NCI-H510A (cell line): ENCODE data around the gene ZBTB42.

Source experiments
- DNase-seq: peaks from one replicate; lab custom pipeline; 2025; lab: John Stamatoyannopoulos, UW

Gene ZBTB42

DNA sequence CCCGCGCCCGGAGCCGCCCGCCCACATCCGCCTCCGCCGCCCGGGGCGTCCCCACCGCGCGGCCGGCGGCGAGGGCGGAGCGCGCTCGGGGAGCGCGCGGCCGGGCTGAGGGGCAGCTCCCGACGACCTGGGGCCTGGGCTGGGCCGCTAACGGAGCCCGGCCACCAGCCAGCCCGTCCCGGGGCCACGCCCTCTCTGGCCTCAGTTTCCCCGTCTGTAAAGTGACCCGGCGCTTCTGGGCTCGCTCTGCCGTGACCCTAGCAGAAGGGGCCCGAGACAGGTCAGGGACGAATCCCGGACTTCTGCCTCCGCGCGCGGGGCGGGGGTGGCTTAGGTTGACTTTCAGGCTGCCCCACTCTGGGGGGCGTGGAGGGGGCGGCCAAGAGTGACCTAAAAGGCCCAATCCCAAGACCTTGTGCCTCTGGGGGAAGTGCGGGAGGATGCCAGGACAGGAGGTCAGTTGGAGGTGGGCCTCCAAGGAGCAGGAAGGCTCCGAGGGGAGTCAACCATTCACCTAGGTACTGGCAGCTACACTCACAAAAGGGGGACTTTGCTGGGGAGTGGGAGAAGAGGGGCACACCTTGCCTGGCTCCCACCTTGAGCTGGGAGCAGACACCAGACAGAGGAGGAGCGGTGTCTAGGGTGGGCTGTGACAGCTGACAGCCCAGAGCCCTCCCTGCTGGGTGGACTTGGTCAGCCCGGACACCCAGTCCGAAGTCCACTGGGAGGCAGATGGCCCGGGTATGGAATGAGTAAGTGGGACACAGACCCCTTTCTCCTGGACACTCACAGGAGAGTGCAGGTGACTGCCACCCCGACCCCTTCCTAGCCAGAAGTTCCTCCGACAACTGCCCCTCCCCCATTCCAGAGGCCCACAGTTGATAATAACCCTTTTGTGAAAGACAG lies 4.9 kb upstream of the ZBTB42 start:
- DNase-seq: no peak

DNA sequence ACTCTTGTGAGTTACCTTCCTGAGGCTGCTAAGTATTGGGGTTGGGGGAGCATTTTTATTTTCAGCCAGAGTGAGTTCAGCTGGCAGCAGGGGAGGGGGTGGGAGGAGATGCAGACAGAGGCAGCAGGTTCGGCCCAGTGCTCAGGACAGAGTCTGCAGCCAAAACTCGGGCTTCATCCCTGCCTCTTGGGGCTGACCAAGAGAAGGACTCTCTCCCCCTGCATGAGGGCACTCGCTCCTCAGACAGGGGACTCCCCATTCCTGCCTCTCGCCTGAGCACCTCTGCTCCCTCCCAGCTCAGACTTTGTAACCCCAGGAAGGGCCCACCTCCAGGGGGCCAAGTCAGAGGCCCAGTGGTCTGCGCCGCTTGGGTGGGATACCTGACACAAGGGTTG lies 4.2 kb upstream of the ZBTB42 start:
- DNase-seq: no peak

DNA sequence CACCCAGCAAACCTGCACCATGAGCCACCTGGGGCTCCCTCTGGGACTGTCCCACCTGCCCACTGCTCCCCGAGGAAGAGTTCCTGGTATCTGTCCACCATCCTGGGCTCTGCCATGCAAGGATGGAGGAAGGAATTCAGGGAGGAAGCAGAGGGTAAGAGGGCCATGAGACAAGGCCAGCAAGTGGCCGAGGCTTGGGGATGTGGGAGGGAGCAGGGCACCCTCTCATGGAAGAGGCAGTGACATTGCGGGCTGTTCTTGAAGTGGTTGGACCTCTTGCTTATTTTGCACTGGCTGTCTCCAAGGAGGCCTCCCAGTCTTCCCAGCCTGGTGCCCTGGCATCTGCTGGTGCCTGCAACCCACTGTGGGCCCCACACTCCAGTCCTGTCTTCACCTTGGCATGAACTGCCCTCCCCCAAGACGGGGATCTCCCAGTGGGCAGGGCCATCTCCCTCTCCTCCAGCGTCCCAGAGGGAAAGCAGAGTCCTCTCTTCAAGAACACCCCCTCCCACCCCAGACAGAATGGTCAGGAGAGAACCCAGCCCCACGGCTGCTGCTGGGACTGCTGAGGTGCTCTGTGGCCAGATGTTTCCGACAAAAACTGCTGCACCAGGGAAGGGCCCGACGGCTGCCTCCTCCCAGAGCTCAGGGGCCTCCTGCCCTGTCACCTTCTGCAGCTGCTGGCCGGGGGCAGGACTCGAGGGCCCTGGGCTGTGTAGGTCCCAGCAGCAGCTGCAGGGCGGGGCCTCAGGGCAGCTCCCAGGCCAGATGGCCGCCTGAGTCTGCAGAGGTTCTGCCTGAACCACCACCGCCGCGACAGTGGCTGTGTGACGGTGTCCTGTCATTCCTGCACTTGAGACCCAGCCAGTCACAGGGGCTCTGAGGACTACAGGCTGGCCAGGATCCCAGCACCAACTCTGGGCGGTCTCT lies 3.5 kb upstream of the ZBTB42 start:
- peak; percentile 66 for DNase-seq

DNA sequence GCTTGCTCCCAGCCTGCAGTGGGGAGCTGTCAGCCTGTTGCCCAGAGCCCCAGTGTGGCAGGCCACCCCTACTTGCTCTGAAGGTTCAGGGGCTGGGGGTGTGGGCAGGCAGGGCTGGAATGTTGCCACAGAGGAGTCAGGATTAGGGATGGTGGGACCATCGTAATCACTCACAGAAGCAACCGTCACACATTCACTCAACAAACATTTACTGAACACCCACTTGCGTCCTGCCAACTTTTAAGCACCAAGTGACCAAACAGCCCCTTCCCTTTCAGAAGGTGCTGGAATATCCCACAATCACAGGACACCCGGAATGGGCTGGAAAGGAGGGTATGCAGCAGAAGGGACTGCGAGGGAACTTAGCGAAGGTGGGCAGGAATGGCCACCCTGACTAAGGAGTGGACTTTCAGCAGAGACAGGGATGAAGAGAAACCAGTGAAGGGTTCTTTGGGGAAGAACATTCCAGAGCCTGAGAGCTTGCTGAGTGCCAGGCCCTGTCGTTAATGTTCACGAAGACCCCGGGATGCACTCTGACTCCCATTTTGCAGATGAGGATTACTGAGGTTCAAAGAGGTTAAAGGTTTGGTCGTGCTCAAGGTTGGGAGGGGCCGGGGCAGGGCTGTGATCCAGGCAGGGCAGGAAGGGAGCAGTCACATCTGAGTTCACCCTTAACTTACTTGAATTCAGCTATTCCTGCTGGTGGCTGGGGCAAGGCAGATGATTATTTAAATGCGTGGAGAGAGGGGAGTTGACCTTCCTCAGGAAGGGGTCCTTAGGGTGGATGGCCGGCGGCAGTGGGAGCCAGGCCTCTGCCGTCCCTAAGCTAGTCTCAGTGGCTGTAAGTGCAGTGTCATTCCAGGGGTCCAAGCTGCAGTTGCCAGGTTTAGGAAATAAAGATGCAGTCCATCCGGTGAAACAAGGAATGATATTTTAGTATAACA lies 2.3 kb upstream of the ZBTB42 start:
- no peak for DNase-seq

DNA sequence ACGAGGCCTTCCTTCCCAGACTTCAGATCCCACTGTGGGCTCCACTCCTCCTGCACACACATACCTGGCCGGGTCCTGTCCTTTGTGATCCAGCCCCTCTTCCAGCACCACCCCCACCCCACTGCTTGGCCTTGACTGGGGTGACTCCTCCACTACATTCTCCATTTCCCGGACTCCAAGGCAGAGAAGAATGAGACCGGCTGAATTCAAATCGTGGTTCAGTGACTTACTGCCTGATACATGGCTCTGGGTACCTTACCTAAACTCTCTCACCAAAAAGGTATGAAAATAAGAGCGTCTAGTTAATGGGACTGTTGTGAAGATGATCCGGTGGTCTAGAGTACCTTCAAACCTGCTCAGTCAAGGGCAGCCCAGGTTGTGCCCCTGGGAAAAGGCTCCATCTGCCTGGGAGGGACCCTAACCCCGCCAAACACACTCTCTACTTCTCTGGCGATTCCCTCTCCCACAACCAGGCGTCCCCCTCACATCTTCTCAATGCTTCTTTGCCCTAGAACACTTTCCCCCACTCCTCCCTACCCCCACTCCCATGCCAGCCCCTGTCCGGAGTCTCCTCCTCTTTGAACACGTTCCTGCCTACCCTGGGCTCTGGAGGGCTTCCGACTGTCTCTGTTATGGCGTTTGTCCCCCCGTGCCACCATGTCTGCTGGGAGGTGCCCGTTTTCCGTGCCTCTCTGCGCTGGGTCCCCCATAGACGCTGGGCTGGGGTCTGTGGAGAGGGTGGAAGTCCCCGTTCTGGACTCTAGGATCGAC lies 1.5 kb upstream of the ZBTB42 start:
- DNase-seq: no peak

DNA sequence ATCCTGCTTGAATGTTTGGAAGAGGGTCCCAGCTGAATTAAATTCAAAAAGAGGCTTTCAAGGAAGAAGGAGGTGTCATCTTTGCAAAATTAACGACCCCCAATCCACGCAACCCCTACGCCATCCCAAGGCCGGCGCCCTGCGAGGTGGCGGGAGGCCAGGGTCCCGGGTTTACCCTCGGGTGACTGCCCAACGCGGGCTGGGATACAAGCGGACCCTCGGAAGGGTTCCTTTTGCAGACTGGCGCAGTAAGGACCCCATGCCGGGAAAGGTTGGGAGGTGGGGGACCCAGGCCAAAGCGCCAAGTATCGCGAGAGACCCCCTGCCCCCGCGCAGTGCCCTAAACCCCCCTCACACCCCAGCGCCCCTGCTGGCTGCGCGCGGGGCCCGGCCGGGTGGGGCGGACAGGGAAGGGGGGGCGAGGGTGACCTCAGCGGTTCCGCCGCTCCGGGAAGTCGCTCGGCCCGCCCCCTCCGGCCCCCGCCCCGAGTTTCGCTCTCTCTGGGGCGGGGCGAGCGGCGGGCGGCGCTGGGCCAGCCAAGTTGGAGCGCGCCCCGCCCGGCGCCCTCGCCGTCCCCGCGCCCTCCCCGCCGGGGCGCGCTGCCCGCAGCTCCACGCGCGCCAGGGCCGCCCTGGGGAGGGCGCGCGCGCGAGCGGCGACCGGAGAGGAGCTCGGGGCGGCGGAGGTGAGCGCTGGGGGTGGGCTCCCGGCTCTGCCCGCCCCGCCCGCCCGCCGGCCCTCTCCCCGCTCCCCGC lies 708 bp upstream of the ZBTB42 start:
- DNase-seq: peak; percentile 70

DNA sequence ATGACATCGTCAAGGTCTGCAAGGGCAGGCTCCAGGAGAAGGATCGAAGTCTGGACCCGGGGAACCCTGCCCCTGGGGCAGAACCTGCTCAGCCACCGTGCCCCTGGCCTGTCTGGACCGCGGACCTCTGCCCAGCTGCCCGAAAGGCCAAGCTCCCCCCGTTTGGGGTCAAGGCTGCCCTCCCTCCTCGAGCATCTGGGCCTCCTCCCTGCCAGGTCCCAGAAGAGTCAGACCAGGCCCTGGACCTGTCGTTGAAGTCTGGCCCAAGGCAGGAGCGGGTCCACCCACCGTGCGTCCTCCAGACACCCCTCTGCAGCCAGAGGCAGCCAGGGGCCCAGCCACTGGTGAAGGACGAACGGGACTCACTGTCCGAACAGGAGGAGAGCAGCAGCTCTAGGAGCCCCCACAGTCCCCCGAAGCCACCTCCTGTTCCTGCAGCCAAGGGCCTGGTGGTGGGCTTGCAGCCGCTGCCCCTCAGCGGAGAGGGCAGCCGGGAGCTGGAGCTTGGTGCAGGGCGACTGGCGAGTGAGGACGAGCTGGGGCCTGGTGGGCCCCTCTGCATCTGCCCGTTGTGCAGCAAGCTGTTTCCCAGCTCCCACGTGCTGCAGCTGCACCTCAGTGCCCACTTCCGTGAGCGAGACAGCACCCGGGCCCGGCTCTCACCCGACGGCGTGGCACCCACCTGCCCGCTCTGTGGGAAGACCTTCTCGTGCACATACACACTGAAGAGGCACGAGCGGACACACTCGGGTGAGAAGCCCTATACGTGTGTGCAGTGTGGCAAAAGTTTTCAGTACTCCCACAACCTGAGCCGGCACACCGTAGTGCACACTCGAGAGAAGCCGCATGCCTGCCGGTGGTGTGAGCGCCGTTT lies 856 bp downstream of the ZBTB42 start:
- no peak for DNase-seq

DNA sequence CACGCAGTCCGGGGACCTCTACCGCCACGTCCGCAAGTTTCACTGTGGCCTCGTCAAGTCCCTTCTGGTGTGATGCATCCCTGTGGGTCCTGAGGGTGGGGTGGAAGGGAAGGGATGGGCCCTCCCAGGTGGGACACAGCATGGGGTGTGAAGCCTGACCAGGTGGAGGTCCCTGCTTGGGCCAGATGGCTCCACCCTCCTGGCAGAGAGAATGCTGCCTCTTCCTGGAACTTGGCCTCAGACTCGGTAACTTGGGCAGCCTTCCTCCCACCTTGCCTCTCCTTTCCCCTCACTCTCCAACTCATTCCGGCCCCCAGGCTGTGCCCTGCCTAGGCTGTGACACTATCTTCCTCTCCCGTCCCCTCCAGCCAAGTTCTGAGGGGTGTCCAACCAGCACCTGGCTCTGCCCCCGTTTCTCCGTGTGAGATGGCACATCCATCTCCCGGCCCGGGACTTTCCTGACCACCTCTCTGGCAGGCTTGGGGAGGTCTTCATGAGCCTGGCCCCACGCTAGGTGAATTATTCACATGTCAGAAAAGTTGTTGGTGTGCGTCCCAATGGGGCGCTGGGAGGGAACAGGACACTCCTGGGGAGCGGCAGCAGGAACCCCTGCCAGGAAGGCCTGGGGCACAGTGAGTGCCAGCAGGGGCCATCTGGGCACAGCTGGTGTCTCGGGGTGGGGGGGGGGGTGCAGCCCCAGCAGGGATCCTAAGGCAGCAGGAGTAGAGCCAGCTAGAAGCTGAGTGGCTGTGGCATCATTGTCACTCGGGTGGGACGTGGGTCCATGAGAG lies 1.7 kb downstream of the ZBTB42 start:
- no peak for DNase-seq

DNA sequence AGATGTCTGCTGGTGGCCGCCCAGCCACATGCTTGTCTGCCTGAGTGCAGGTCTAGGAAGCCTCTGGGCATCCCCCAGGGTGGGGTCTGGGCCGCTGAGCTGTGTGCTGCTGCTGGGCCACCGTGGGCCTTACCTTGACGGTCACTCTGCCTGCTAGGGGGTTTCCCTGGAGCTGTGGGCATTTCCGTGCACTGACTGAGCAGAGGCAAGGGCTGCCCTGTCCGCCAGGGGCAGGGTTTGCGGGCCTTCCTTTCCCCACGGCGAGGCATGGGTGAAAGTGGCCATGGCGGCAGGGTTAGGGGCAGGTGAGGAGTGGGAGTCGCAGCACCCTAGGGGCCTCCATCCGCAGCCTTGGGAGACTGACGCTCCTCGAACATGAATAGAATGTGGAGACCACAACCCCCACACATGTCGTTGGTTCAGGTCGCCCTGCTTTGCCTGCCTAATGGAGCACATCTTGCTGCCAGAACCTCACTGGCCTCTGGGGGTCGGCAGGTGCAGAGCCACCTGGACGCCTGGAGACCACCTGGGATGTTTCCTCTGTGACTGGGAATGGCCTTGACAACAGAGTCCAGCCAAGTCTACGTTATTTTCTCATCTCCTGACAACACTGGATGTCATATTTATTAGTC lies 2.5 kb downstream of the ZBTB42 start:
- DNase-seq: no peak

DNA sequence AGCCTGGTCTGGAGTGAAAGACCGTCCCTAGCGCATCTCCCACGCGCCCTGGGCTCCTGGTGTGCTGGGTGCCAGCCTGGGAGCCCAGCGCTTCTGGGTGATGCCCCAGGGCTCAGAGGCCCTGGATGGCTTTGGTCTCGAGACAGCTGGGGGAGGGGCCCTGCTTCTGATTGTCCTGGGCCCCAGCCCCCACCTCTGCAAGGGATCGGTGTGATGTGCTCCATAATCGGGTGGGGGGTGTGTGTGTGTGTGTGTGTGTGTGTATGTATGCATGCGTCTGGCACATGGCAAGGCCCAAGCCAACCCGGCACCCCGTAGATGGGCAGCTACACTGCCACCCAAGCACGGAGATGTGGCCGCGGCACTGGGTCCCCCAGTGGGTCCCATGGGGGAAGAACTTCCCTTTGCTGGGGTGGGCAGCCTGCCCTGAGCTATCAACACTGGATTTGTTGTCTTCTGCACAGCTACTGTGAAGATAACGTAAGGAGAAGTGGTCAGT lies 3.1 kb downstream of the ZBTB42 start:
- no peak for DNase-seq

DNA sequence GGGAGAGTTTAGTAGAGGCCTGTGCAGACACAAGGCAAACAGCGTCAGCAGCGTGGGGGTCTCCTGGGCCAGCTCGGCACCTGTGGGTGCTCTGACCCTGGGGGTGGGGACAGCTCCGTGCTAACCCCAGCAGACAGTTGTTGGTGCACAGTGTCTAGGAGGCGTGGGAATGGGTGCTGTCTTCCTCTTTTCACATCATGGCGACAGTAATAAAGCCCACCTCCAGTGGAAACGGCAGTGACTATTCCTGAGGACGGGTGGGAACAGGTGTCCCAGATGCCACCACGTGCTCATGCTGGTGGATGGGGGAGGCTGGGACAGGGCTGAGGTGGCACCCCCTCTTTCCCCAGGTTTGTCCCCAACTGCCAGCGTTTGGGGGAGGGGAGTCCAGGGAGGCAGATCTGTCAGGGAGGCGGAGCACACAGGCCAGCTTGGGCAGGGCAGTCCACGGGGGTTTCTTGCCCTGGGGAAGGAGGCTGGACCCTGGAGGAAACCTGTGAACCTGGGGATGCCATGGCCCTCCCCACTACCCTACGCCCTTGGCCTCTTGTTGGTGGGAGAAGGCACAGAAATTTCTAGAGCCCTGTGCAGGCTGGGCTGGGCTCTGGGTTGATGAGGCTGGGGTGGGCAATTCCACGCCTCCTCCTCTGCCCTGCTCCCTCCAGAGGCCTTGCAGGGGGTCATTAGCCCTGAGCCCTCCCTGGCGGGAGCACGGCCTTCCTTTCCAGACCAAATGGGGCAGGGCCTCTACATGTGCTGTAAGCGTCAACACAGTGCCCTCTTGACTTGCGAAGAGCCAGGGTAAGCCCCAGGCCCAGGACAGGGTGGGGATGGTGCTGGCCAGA lies 3.8 kb downstream of the ZBTB42 start:
- DNase-seq: no peak

DNA sequence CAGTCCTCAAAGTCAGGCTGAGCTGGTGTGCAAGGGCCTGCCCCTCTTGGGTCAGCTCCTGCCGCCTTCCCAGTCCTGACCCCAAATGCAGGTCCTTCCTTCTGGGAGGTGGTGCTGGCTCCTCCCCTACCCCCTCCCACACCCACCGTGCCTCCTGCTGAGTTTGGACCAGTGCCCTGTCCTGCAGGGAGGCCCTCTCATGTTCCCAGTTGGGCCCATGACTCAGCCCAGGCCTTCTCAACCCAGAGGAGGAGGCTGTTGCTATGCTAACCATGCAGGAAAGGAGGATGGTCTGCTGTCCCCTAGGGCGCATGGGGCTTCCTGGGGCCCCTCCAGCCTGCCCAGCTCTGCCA lies 4.4 kb downstream of the ZBTB42 start:
- no peak for DNase-seq

DNA sequence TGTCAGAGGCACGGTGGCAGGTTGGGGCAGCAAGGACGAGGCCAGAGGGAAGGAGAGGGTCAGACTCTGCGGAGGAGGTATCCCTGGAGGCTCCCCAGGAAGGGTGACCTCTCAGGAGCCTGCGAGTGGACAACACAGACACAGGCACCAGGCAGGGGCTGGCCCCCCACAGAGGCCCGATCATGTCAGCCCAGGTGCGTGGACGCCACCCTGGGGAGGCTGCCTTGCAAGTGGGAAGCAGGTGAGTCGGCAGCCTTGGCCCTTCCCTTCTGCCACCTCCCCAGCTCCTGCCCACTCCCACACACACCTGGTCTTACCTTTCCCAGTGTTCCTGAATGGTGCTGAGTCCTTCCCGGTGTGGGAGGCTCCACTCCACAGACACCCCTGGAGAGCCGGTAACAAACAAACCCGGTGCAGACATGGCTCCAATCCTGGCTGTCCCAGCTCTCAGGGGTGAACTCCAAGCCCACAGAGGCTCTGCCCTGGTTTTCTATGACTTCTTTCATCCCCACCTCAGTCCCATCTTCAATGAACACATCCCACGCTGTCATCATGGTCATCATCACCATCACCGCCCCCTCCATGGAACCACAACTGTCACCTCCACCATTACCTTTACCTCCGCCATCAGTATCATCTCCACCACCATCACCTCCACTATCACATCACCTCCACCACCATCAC lies 5.2 kb downstream of the ZBTB42 start:
- no peak for DNase-seq

DNA sequence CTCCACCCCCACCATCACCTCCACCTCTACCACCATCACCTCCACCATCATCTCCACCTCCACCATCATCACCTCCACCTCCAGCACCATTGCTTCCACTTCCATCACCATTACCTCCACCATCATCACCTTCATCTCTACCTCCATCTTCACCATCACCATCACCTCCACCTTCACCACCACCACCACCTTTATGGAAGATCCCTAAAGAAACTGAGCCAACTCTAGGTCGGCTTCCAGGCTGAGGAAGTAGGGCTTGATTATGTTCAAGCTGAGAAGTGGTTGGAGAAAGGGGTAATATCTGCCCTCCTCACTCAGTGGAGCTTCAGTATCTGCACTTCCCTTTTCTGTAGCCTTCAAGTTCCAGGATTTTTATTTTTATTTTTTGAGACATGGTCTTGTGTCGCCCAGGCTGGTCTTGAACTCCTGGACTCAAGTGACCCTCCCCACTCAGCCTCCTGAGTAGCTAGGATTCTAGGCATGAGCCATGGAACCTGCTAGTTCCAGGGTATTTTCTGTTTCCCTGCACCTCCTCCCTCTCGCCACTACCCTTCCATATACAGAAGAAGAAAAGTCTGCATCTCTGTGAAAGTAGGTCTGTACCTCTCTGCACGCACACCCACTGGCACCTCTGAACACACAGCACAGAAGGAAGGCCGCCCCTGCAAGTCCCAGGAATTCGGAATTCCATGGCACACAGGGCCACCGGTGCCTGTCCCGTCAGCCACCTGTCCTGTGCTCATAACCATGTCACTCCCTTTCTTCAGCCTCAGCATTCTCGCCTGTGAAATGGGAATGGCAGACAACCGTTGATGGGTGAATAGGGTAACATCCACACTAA lies 5.9 kb downstream of the ZBTB42 start:
- DNase-seq: no peak

DNA sequence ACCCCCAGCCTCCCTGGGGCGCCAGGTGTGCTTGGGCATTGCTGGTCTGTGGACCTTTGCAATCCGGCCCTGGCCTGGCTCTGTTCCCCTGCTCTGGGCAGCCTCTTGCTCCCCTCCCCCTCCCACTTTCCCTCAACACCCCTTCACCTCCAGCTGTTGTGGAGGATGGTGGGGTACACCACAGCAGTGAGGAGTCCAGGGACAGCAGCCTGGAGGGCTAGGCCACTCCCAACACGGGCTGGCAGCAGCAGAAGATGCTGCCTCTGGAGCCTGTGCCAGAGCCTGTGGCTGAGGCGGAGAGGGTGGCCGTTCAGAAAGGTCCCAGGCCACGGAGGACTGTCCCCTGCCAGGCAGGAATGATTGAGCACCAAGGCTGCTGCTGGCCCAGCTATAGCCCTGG lies 7.6 kb downstream of the ZBTB42 start:
- DNase-seq: no peak
